Hypothalamus (tissue), 51 donors: ENCODE measurements around the gene PON1.

Experiments
- DNase-seq, 51 donors: peaks; one replicate each; lab custom pipeline; 2025; lab: John Stamatoyannopoulos, UW

PON1 gene

DNA sequence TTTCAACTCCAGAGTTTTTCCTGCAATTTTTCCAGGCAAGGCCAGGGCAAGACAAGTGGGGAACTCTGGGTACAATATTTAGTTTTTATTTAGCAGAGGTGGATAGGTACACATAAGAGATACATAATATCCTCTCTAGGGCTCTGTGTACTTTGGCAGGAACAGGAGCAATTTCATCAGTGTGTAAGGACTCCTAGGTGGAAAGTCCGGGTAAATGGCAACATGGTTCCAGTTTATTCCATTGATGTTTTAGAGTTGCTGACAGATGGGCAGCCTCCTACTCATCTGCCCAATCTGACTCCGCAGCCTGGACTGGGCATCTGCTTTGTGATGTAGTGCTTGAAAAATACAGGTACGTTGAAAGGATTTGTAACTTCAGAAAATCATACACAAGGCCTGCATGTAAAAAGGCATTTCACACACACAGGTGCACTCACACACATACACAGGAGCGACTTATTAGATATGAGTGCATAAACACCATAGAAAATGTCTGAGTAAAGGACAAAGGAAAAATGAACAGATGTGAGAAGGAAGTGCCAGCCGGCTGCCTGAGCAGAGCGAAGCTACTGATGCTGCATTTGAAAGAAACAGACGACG is 5.7 kb downstream of the PON1 start:
- DNase-seq: no peak

DNA sequence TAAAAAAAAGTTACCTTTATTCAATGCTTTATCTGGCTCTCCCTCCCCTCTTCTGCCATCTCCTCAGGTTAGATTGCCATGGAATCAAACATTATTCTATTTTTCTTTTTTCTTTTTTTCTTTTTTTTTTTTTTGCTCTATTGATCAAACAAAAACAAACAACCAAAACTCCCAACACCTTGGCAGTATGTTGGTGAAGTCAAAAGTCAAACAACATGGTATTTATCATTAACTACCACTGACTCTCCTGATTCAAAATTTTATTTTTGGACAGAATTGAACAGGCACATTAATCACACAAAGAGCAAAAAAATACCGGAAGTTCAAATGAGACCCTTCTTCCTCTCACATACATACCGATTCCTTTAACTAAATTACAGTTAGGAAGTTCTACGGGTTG is 6.4 kb downstream of the PON1 start:
- no peak for DNase-seq

DNA sequence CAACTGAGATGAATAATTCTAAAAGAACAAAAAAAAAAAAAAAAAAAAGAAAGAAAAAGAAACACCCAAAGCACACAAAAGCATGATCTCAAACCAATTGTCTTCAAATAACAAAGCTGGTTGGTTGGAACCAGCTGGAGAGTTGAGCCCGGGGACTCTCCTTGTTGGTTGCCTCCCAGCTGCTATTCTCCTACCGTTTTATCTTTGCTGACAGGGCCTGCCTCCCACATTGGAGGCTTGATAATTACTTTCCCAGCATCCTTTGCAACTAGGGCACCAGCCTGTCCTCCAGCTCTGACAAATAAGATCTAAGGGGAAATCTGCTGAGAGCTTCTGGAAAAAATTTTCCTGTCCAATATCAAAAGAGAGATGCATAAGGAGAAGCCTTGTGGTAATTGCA is 6.8 kb downstream of the PON1 start:
- DNase-seq: no peak

DNA sequence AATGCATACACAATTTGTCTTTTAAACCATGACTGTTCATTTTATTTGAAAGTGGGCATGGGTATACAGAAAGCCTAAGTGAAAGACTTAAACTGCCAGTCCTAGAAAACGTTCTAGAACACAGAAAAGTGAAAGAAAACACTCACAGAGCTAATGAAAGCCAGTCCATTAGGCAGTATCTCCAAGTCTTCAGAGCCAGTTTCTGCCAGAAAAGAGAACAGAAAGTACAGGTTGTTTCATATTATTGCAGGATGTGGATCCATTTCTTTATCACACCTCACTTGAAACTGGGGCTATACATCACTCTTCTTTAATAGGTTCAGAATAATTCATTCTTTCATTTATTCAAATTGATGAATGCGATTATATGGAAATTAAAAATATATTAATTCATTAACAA is 7.7 kb downstream of the PON1 start:
- no peak for DNase-seq

DNA sequence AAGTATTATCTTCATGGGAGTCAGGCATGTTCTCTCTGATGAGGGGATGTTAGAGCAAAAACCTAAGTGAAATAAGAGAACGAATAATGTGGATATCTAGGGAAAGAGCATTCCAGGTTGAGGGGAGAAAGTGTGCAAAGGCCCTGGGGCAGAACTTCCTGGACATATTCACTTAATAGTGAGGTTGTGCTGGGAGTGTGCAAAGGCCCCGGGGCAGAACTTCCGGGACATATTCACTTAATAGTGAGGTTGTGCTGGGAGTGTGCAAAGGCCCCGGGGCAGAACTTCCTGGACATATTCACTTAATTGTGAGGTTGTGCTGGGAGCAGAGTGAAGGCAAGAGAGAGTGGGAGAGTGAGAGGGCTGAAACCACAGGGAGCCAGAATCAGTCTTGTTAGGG is 11.8 kb downstream of the PON1 start:
- DNase-seq: no peak

DNA sequence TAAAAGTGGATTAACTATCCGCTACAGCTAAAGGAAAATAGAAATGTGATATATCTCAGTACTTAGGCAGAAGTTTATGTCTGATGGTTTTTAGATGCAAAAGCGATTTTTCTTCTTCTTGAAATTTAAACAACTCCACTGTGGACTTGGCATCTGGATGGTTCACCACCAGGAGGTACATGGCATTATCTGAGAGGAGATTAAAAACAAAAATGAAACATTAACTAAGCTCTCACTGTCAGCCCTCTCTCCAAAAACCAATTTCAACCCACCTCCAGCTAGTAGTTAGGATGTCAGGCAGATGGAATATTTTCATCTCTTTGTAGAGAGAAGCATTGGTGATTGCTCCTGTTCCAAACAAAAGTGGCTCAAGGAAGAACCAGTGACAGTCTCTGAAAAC is 12.9 kb downstream of the PON1 start:
- DNase-seq: no peak

DNA sequence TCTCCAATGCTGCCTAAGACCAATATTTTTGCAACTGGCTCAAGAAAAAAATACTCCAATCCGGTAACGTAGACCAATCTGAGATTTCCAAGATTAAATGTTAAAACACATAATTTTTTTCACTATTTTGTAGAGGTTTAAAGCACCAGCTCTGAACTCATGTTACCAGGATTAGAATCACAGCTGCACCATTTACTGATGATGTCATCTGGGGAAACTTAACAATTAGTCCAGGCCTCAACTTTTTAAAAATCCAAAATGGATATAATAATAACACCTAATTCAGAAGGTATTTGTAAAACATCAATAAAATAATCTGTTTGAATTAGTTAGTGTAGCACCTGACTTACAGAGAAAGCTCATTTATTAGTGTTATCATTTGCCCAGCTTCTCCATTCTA is 14.4 kb downstream of the PON1 start:
- no peak for DNase-seq

DNA sequence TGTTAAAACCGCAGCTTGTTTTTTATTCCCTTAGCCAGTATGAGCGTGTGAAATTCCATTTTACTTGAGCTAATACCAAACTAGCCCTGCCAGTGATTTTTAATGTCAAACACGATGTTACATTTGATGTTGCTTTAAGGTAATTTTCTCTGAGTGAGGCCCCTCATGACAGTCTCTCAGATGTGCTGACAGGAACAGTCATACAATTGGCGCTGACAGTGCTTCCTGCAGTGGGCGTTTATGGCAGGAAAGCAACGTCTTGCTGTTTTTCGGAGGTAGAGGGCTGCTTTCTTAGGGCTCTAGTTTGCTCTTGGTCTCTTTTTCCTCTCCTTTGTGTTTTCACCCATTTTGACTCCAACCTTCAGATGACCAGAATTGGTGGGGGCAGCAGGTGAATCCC is 19.3 kb downstream of the PON1 start:
- DNase-seq: no peak

DNA sequence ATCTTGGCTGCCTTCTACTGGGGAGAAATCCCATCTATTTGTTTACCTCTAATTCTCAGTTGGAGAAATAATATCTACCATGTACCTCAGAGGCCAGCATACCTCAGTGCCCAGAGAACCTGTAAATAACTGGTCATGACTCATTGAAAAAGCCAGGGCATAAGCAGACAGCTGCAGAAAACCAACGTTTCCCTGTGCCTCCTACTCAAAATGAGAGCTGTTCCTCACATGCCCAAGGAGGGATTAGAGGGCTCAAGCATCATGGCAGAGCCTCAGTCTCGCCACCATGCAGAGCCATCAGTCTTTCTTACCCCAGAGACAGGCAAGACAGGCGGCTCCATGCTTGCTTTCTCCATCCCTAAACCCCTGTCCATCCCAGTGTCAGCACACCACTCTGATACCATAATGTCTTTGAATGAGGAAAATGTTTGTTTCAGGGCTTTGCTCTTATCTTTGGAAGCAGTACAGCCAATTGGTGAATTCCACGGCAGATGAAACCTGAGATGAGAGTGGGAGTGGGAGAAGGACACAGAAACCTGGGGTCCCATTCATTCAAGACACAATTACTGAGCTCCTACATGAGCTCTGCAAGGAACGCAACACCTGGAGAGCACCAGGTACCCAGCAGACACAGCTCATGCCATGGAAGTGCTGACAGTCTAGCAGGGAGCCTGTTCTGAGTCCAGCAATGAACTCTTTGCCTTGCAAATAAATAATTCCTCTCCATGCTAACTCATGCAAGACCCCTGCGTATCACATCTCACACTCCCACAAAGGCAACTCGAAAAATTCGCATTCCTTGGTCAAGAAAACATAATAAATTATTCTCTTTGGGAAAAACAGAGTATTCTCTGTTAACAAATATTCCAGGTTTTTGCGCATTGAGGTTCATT is 21.1 kb downstream of the PON1 start:
- no peak for DNase-seq

DNA sequence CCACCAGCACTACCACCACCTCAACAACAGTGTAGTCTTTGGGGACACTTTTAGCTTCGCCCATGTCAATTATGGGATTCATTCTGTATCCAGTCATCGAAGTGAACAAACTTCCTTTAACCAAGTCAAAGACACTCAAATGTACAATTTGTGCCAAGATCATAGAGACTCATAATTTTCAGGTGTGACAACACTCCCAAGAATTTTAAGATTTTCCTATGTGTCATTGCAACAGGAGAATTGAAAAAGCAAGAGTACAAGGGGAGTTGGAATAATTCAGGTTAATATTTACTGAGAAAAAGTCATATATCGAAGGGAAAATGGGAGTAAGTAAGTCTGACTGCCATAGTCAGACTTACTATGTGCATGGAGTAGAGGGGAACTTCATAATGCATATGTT is 26.2 kb downstream of the PON1 start:
- DNase-seq: no peak

DNA sequence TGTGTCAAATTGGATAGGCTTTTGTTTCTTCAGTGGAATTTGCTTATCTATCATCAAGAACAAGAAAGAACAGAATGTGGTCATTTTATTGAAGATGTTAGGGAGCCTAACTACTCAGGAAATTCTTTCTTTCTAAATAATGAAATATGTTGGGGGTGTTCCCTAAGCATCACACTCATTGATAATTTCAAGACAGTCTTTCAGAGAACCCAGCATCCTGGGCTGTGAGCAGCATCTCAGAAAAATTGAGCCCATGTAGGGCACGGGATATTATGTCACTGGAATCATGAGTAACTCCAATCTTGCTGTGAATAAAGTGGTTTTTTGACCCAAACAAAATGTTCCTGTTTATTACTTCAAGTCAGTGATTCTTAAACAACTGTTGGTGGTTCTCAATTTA is 27.3 kb downstream of the PON1 start:
- no peak for DNase-seq

DNA sequence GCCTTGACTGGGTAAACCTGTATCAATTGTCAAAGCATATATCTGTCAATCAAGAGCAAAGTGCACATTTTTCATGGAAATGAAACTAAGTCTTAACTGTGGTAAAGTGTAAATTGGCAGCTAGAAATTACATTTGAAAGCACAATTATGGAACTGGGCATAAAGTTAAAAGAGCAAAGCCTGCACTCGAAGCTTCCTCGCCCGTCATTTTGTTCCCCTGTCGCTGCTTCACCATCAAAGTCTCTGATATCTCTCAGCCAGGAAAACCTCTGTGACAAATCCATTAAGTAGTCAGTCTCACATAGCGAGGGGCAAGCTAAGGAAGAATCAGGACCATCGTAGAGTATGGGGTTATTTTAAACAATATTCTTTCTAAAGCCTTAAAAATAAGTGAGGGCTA is 27.9 kb downstream of the PON1 start:
- no peak for DNase-seq

DNA sequence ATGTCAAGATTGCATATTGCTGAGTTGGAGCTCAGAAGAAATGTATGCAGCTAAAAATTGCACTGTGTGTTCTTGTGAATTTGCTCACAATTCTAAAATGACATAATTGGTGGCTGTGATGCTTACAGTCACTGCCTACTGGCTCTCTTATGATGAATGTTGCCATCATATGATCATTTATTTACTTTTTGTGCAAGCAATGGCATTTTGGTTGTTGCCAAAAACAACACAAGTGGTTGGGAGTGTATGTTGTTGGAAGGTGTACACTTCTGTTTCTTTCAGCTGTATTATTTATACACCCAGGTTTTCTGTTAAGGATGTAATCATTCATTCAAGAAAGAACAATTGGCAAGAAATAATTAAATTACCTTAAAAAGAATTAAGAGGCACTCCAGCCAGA is 28.9 kb downstream of the PON1 start:
- no peak for DNase-seq

DNA sequence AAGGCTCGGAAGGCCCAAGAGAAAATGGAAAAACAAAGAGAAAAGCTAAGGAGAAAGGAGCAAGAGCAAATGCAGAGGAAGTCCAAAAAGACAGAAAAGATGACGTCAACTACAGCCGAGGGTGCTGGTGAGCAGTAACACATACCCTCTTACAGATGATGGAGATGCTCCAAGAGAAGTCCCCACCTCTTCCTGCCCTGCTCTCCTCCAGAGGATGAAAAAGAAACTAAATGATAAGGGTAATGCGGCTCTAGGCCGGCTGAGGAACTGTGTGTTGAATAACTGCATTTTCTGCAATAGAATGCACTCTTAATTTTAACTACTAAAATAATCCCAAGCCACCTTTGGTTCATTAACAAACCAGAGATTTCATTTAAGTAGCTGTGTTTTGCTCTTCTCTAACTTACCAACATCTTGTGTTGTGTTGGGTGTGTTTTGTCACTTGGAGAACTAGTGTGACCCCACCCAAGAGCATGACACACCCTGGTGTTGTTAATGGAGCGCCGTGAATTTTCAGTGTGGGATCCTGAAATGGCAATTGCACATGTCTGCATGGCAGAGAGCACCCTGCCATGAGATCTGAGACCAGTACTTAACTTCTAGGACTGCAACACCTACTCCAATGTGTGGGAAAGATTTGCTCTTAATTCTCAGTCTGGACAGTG is 34.0 kb downstream of the PON1 start:
- no peak for DNase-seq

DNA sequence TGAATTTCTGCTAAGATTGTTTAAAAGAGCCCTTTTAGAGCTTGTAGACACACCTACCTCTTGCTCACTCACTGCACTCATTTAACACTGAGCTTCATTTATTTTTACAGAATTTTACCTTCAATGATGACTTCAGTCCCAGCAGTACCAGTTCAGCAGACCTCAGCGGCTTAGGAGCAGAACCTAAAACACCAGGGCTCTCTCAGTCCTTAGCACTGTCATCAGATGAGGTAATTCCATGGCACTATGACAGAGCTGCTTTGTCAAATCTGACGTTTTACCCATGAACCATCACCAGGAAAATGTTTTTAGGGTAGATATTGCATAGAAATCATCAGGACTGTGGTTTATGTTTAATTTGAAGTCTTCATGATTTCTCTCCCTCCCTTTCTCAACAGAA is 38.2 kb downstream of the PON1 start:
- DNase-seq: no peak

DNA sequence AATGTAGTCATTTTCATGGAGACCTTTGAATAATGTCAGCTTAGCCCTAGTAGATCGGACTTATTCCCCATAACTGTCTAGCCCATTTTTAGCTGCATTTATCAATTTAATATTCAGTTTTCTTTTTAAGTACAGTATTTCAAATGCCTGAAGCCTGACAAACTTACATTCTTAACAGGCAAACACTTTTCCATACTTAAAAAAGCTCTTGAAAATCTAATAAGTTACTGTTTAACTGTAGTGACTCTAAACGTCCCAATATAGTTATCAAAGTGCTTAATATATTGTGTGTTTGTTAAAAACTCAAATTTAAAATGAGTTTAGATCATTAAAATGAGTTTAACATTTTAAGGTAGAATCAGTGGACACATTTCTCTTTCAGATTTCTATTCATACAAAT is 44.9 kb downstream of the PON1 start:
- DNase-seq: no peak

DNA sequence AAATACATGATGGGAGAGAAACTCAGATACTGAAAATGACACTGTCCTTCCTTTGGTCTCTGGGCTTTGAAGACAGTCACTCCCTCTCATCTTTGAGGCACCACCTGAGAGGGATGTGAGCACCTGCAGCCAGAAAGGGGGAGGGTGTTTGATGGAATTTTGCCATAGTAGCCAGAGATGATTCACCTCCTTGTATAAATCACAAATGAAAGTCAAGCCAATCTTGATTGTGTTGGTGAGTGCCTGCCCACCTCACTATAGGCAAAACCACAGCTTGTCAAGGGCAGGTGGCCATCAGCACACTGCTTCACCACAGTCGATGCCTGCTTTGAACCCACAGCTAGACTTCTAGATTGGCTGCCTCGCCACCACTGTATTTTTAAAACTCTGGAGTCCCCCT is 48.2 kb downstream of the PON1 start:
- DNase-seq: no peak

DNA sequence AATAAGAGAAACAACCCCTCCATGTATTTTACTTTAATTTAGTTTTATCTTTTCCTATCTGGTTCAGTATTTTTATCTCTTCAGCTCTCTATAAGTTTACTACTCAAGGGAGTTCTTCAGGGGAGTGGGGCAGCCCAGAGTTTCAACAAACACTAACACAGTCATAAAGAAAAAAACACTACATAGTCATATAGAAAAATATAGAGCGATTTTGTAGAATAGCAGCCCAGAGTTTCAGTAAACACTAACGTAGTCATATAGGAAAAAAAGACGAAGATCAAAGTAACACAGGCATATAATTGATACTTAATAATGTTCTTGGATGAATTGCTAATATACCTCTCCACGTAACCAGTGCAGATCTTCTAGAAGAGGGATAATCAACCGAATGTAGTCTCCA is 54.7 kb downstream of the PON1 start:
- DNase-seq: no peak

DNA sequence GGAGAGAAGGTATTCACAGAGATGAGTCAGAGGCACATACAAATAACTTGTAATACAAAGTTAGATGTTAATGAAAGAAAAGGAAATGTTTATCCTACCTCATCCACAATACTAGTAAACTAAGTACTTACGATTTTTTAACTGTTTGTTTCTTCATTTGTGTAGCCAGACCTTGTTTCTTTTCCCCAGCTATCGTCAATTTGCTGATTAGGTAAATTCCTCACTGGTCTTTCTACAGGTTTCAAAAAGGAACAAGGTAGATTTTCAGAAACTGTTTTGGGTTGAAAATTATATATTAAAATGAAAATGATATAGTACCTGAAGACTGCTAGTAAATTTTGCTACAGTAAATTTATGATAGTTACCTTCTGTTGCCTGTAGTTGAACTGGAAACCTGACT is 56.6 kb downstream of the PON1 start:
- no peak for DNase-seq

DNA sequence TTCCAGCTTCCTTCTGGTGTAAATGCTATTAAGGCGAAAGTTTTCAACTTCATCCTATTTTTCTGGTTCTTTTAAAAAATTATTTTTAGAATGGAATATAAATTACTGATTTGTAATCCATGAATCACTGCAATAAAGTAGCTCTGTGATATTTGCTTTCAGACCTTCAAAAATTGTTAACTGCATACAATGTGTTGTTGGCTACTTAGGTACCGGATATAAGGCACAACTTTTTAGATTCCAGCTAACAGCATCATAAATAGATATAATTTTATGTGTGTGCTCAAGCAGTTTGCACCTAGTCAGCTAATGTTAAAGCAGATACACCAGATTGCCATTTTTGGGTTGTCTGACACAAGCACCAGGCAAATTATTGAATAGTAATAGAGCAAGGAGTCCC is 58.7 kb downstream of the PON1 start:
- no peak for DNase-seq

DNA sequence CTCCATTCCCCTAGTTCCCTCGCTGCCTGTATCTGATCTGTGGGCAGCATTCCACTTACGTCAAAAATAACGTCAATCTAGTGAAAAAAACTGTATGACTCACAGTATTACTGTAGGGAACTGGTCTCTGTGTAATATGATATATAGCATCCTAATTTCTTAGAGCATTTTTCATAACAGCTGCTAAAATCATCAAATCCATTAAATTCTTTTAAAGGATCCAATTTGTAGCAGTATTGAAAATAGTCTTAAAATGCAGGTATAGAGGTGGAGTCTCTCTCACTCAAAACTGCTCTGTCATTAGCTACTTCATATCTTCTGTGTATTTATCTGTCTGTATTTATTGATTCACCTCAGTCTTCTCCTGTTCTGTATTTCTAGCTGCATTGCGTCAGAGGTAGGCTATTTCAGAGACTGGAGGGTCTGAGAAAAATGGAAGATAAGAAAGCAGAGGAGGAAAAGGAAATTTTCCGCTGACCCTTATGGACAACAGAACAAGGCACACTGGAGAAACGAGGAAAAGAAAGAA is 59.9 kb downstream of the PON1 start:
- no peak for DNase-seq
